H9 (cell line): ENCODE data around the gene SPATA31D4. TPM values are rescaled to one million over a fixed set of nuclear protein-coding genes. Genes with fewer than 3 reads are reported as not detected.

Source experiments
- DNase-seq: peaks from one replicate; pipeline ENCODE4 v3.0.0-alpha.2; 2017
- H2AFZ ChIP-seq: one replicate; pipeline ENCODE4 v1.6.1; 2013; ENCODE audit warnings: mild to moderate bottlenecking, low read length, control low read depth, moderate library complexity
- H2AK5ac ChIP-seq: 2 replicates; pipeline ENCODE4 v1.6.1; 2013; ENCODE audit warnings: low read length, control low read depth, mixed read lengths; ENCODE audit not compliant: insufficient read length
- H2BK120ac ChIP-seq: one replicate; pipeline ENCODE4 v1.6.1; 2013; ENCODE audit warnings: low read depth, mild to moderate bottlenecking, low read length, control low read depth, inconsistent platforms; ENCODE audit not compliant: poor library complexity, severe bottlenecking
- H2BK12ac ChIP-seq: 2 replicates; pipeline ENCODE4 v1.6.1; 2013; ENCODE audit warnings: low read length, control low read depth, mixed read lengths, low read depth; ENCODE audit not compliant: insufficient read length
- H2BK15ac ChIP-seq: 2 replicates; pipeline ENCODE4 v1.6.1; 2013; ENCODE audit warnings: low read depth, low read length, control low read depth
- H2BK20ac ChIP-seq: one replicate; pipeline ENCODE4 v1.6.1; 2013; ENCODE audit warnings: low read depth, mild to moderate bottlenecking, low read length, control low read depth, inconsistent platforms; ENCODE audit not compliant: poor library complexity, severe bottlenecking
- H2BK5ac ChIP-seq: 2 replicates; pipeline ENCODE4 v1.6.1; 2013; ENCODE audit warnings: low read length, control low read depth, mixed read lengths; ENCODE audit not compliant: insufficient read length
- H3K14ac ChIP-seq: 2 replicates; pipeline ENCODE4 v1.6.1; 2013; ENCODE audit warnings: low read length, control low read depth; ENCODE audit not compliant: insufficient read depth
- H3K18ac ChIP-seq: 2 replicates; pipeline ENCODE4 v1.6.1; 2013; ENCODE audit warnings: low read depth, mild to moderate bottlenecking, mixed read lengths, low read length, control low read depth; ENCODE audit not compliant: insufficient read length
- H3K23ac ChIP-seq: 2 replicates; pipeline ENCODE4 v1.6.1; 2013; ENCODE audit warnings: low read length, control low read depth, mixed read lengths, low read depth; ENCODE audit not compliant: insufficient read length
- H3K23me2 ChIP-seq: 2 replicates; pipeline ENCODE4 v1.6.1; 2013; ENCODE audit warnings: low read depth, mild to moderate bottlenecking, mixed read lengths, low read length, control low read depth; ENCODE audit not compliant: insufficient read length, poor library complexity, severe bottlenecking
- H3K27ac ChIP-seq: 2 replicates; pipeline ENCODE4 v1.5.1; 2013; ENCODE audit warnings: low read length, control low read depth, mixed read lengths, low read depth; ENCODE audit not compliant: insufficient read length
- H3K27me3 ChIP-seq: 2 replicates; pipeline ENCODE4 v1.6.1; 2013; ENCODE audit warnings: low read length, control low read depth, inconsistent platforms; ENCODE audit not compliant: insufficient read depth
- H3K4ac ChIP-seq: 2 replicates; pipeline ENCODE4 v1.6.1; 2013; ENCODE audit warnings: low read depth, mild to moderate bottlenecking, control low read depth, inconsistent platforms, low read length, moderate library complexity
- H3K4me1 ChIP-seq: 2 replicates; pipeline ENCODE4 v1.6.1; 2013; ENCODE audit warnings: low read length, control low read depth, inconsistent platforms; ENCODE audit not compliant: insufficient read depth
- H3K4me2 ChIP-seq: 2 replicates; pipeline ENCODE4 v1.6.1; 2013; ENCODE audit warnings: low read length, control low read depth, mixed read lengths; ENCODE audit not compliant: insufficient read length, insufficient read depth
- H3K56ac ChIP-seq: 2 replicates; pipeline ENCODE4 v1.6.1; 2013; ENCODE audit warnings: low read depth, mild to moderate bottlenecking, mixed read lengths, low read length, control low read depth; ENCODE audit not compliant: insufficient read length
- H3K79me1 ChIP-seq: 2 replicates; pipeline ENCODE4 v1.6.1; 2013; ENCODE audit warnings: low read depth, mild to moderate bottlenecking, moderate library complexity, low read length, control low read depth, inconsistent platforms; ENCODE audit not compliant: insufficient read depth, poor library complexity, severe bottlenecking
- H3K79me2 ChIP-seq: 2 replicates; pipeline ENCODE4 v1.6.1; 2013; ENCODE audit warnings: low read length, control low read depth, inconsistent platforms; ENCODE audit not compliant: insufficient read depth
- H3K9ac ChIP-seq: 2 replicates; pipeline ENCODE4 v1.6.1; 2013; ENCODE audit warnings: low read length, control low read depth, mixed read lengths; ENCODE audit not compliant: insufficient read length; ENCODE audit errors: extremely low read depth
- H3K9me3 ChIP-seq: one replicate; pipeline ENCODE4 v1.6.1; 2013; ENCODE audit warnings: low read depth, low read length, inconsistent platforms; ENCODE audit not compliant: control insufficient read depth
- H3T11ph ChIP-seq: one replicate; pipeline ENCODE4 v1.6.1; 2013; ENCODE audit warnings: mild to moderate bottlenecking, low read length, control low read depth, inconsistent platforms
- H4K20me1 ChIP-seq: one replicate; pipeline ENCODE4 v1.6.1; 2013; ENCODE audit not compliant: control insufficient read depth, insufficient read length, insufficient read depth
- H4K5ac ChIP-seq: 2 replicates; pipeline ENCODE4 v1.6.1; 2013; ENCODE audit warnings: low read depth, mild to moderate bottlenecking, mixed read lengths, low read length, control low read depth; ENCODE audit not compliant: insufficient read length
- H4K8ac ChIP-seq: replicated peaks from 2 replicates; pipeline ENCODE4 v1.6.1; 2013; ENCODE audit warnings: low read length, control low read depth, mixed read lengths, low read depth; ENCODE audit not compliant: insufficient read length
- H4K91ac ChIP-seq: 2 replicates; pipeline ENCODE4 v1.6.1; 2013; ENCODE audit warnings: low read depth, mild to moderate bottlenecking, moderate library complexity, mixed read lengths, low read length, control low read depth; ENCODE audit not compliant: insufficient read length
- H3K27ac Mint-ChIP-seq, 3 experiments: 2 replicates in 2 of 3; 3 replicates in 1 of 3; pipeline ENCODE4 v1.8.0; 2020 to 2021; ENCODE audit warnings: mixed read lengths in 3 of 3, mild to moderate bottlenecking in 1 of 3, moderate library complexity in 1 of 3
- H3K27me3 Mint-ChIP-seq: 2 replicates; pipeline ENCODE4 v1.8.0; 2021; ENCODE audit warnings: low read depth, mild to moderate bottlenecking, moderate library complexity, mixed read lengths
- H3K36me3 Mint-ChIP-seq, 3 experiments: 2 replicates in 2 of 3; 3 replicates in 1 of 3; pipeline ENCODE4 v1.8.0; 2020 to 2021; ENCODE audit warnings: low read depth in 3 of 3, mixed read lengths in 3 of 3; ENCODE audit not compliant: insufficient read depth in 1 of 3
- H3K4me1 Mint-ChIP-seq, 2 experiments: 2 replicates each; pipeline ENCODE4 v1.8.0; 2020; ENCODE audit warnings: mixed read lengths in 2 of 2
- H3K4me3 Mint-ChIP-seq, 2 experiments: 2 replicates in 1 of 2; 3 replicates in 1 of 2; pipeline ENCODE4 v1.8.0; 2020 to 2021; ENCODE audit warnings: mild to moderate bottlenecking in 2 of 2, mixed read lengths in 2 of 2, moderate library complexity in 1 of 2
- H3K9me3 Mint-ChIP-seq, 2 experiments: 2 replicates in 1 of 2; 3 replicates in 1 of 2; pipeline ENCODE4 v1.8.0; 2020; ENCODE audit warnings: mild to moderate bottlenecking in 2 of 2, mixed read lengths in 2 of 2, moderate library complexity in 1 of 2
- WGBS: extraction: QIAGEN DNeasy Blood & Tissue Kit; methylation state at CpG from one replicate; pipeline ENCODE4 v1.1.7; 2013; ENCODE audit warnings: missing lambda C conversion rate, low lambda C conversion rate, mixed read lengths; ENCODE audit not compliant: insufficient read length; ENCODE audit errors: extremely low coverage; 5-methylcytosine and 5-hydroxymethylcytosine counted together
- total RNA-seq: library from RNA; stranded (reverse); gene quantifications from 2 replicates; pipeline ENCODE4 v1.2.1, GENCODE V29; 2021
- TF ChIP-seq, protein P1 (sequence below): fragments of 200-600 bp; sonication (generic); conservative IDR thresholded peaks from 3 replicates; pipeline ENCODE4 v1.8.0; 2021; ENCODE audit warnings: antibody characterized with exemption, mild to moderate bottlenecking

SPATA31D4 gene
- total RNA-seq, 1 experiment from 2014 or later: not detected

DNA sequence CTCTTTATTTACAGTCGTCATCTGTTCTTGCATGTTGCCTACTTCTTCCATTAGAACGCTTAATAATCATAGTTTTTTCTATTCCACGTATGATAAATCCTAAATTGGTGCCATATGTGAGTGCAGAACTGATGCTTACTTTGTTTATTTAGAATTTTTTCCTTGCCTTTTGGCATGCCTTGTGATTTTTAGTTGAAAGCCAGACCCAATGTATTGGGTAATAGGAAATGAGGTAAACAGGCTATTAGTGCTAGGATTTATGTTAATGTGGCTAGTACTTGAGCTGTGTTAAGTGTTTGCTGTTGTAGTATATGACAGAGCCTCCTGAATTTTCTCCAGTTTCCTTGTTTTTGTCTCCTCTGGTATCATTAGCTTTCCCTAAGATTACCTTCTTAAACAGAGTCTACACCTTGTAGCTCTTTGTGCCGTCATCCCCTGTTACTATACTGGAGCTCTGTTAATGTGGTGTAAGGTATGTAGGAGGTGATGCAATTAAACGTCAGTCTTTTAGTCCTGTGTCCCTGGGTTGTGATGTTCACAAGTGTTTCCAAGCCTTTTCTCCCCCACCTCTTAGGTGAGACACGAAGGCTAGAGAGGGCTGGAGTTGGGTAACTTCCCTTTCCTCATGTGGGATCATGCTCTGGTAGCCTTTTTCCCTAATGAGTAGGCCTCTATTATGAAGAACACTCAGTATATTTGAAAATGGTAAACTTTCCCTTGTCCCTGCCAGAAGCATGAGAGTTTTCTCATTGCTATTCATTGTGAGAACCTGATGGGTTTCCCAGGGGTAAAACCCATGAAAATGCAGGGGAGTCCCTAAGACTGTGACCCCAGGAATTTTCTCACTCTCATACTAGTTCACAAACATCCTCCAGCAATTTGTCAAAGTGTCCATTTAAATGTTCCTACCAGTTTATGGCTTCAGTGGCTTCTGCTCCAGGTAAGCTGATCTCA, 36.3 kb downstream of the SPATA31D4 start:
- WGBS: no CpG with 5 or more reads among the region's 6 CpGs
- no peak overlapping the region for H2AK5ac ChIP-seq

More for the DNA sequence above, 36.3 kb downstream of the SPATA31D4 start:
- no peak overlapping the region for H3K27ac ChIP-seq
- no peak overlapping the region for H2BK15ac ChIP-seq
- no peaks in the 10 kb centered on the region for H3K27me3 Mint-ChIP-seq
- DNase-seq: no peak
- no peak overlapping the region for H3K56ac ChIP-seq
- H3T11ph ChIP-seq: no peak overlapping the region
- no peaks in the 10 kb centered on the region for H3K9me3 ChIP-seq
- no peak overlapping the region for H4K91ac ChIP-seq
- no peak overlapping the region for H3K4ac ChIP-seq
- no peaks in the 10 kb centered on the region for H4K20me1 ChIP-seq
- no peak overlapping the region for H2BK5ac ChIP-seq
- H3K9me3 Mint-ChIP-seq: peaks cover 6 to 9% of the 10 kb centered on the region in 2 experiments; a peak in 4 of 5 replicates
- no peak overlapping the region for H2BK120ac ChIP-seq
- H3K4me3 Mint-ChIP-seq: no peak overlapping the region
- no peak overlapping the region for H2BK20ac ChIP-seq
- no peak overlapping the region for H2BK12ac ChIP-seq
- no peak overlapping the region for H3K27ac Mint-ChIP-seq
- H3K79me1 ChIP-seq: no peaks in the 10 kb centered on the region
- H4K8ac ChIP-seq: no peak overlapping the region
- H4K5ac ChIP-seq: no peak overlapping the region
- H3K23me2 ChIP-seq: no peaks in the 10 kb centered on the region
- H2AFZ ChIP-seq: no peak overlapping the region
- H3K36me3 Mint-ChIP-seq: peaks cover 0 to 3% (median 2%) of the 10 kb centered on the region in 3 experiments; a peak in 3 of 7 replicates
- no peaks in the 10 kb centered on the region for H3K4me1 ChIP-seq
- no peaks in the 10 kb centered on the region for H3K79me2 ChIP-seq
- no peaks in the 10 kb centered on the region for H3K4me1 Mint-ChIP-seq
- no peak overlapping the region for H3K18ac ChIP-seq
- no peak overlapping the region for H3K23ac ChIP-seq
- H3K9ac ChIP-seq: no peak overlapping the region
- no peaks in the 10 kb centered on the region for H3K27me3 ChIP-seq
- TF ChIP-seq, protein P1, sequence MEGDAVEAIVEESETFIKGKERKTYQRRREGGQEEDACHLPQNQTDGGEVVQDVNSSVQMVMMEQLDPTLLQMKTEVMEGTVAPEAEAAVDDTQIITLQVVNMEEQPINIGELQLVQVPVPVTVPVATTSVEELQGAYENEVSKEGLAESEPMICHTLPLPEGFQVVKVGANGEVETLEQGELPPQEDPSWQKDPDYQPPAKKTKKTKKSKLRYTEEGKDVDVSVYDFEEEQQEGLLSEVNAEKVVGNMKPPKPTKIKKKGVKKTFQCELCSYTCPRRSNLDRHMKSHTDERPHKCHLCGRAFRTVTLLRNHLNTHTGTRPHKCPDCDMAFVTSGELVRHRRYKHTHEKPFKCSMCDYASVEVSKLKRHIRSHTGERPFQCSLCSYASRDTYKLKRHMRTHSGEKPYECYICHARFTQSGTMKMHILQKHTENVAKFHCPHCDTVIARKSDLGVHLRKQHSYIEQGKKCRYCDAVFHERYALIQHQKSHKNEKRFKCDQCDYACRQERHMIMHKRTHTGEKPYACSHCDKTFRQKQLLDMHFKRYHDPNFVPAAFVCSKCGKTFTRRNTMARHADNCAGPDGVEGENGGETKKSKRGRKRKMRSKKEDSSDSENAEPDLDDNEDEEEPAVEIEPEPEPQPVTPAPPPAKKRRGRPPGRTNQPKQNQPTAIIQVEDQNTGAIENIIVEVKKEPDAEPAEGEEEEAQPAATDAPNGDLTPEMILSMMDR: no peak
- no peak overlapping the region for H3K14ac ChIP-seq
- H3K4me2 ChIP-seq: no peak overlapping the region
